HCT116 (cell line): ENCODE measurements around the gene FXYD6.

Experiments
- CEBPB ChIP-seq: IDR thresholded peaks from 2 replicates; pipeline ENCODE4 v1.6.1; 2012; ENCODE audit warnings: low read depth
- CTCF ChIP-seq, 3 experiments: fragments of 200-600 bp in 1 of 3; sonication (generic) in 1 of 3; IDR thresholded peaks in 2 of 3; conservative IDR thresholded peaks in 1 of 3; 2 replicates each; pipeline ENCODE4 v1.5.1; 2012 to 2017; ENCODE audit warnings: low read depth in 2 of 3, low read length in 2 of 3, antibody characterized with exemption in 1 of 3, borderline replicate concordance in 1 of 3, control low read depth in 1 of 3, mild to moderate bottlenecking in 1 of 3, mixed read lengths in 1 of 3, mixed run types in 1 of 3, moderate library complexity in 1 of 3; ENCODE audit not compliant: insufficient read depth in 1 of 3
- EZH2 ChIP-seq: fragments of 200-600 bp; sonication (generic); IDR thresholded peaks from 2 replicates; pipeline ENCODE4 v1.6.1; 2017; ENCODE audit warnings: antibody characterized with exemption, mixed run types
- EZH2phosphoT487 ChIP-seq: fragments of 200-600 bp; IDR thresholded peaks from 2 replicates; pipeline ENCODE4 v1.6.1; 2018; ENCODE audit warnings: antibody characterized with exemption, borderline replicate concordance
- POLR2AphosphoS5 ChIP-seq: IDR thresholded peaks from 2 replicates; pipeline ENCODE4 v1.6.1; 2011; ENCODE audit warnings: mild to moderate bottlenecking, low read depth, low read length, moderate library complexity
- RAD21 ChIP-seq: IDR thresholded peaks from 2 replicates; pipeline ENCODE4 v1.6.1; 2012; ENCODE audit warnings: low read depth, mild to moderate bottlenecking
- SRF ChIP-seq: IDR thresholded peaks from 2 replicates; pipeline ENCODE4 v1.6.1; 2012; ENCODE audit warnings: low read depth
- ZNF274 ChIP-seq: fragments of 200-500 bp; sonication (Bioruptor generic); IDR thresholded peaks from 2 replicates; pipeline ENCODE4 v1.6.1; 2014; ENCODE audit warnings: mild to moderate bottlenecking, low read depth, low read length, inconsistent platforms

GRCh38 chr11:117837791-117838190, 38.7 kb downstream of the FXYD6 start:
- TF ChIP-seq EZH2phosphoT487 (no peak), CTCF (IDR thresholded peaks at IDR 0.05 in 2 of 3, conservative IDR thresholded peaks at IDR 0.05 in 1 of 3; ENCODE audit: borderline replicate concordance in 1 of 3, insufficient read depth in 1 of 3, low read depth in 2 of 3, low read length in 2 of 3) (no peak), SRF (no peak), EZH2 (no peak), CEBPB (no peak), POLR2AphosphoS5 (no peak), RAD21 (no peak), ZNF274 (no peak)
